NCI-H1417 treated with DMSO at 0.1 percent for 48 hours (cell line): Measurements from ENCODE around the gene SLC40A1.

Source experiments
- DNase-seq: peaks from one replicate; lab custom pipeline; 2025; lab: John Stamatoyannopoulos, UW

The SLC40A1 gene

DNA sequence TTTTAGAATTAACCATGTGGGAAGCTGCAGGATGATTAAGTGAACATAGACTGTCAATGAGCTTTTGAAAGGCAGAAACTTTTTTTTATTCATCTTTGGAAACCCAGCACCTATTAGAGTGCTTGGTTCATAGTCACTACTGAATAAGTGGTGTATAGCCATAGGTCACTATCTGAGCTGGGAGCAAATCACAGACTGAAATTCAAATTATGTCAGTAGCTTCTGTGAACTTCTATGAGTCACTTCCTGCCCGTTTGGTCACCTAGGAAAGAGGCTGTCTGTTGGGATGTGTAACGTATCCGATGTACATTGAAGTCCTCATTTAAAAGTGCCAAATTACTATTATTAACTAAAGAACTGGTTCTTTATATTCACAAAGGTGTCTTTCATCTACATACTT, 20.5 kb upstream of the SLC40A1 start:
- DNase-seq: no peak

GRCh38 chr2:189599245-189599644, 18.7 kb upstream of the SLC40A1 start:
- DNase-seq: no peak

- no peak for DNase-seq
These were observed 14.8 kb upstream of the SLC40A1 start for GRCh38 chr2:189595417-189595816.

DNA sequence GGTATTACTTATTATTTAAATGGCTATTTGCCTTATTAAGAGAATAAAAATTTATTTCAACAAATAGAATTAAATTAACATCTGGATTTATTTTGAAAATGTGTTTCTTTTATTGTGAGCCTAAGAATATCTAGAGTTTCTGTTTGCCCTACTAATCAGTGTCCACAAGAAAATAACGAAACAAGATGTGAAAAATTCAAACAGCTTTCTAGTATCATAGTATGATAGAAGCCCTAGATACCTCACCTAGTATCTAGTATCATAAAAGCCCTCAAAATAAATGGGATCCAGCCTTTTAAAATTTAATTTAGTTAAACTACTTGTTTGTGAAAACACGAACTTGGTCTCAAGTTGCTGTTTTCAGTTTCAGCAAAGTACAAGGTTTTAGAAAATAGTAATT, 13.7 kb upstream of the SLC40A1 start:
- no peak for DNase-seq

DNA sequence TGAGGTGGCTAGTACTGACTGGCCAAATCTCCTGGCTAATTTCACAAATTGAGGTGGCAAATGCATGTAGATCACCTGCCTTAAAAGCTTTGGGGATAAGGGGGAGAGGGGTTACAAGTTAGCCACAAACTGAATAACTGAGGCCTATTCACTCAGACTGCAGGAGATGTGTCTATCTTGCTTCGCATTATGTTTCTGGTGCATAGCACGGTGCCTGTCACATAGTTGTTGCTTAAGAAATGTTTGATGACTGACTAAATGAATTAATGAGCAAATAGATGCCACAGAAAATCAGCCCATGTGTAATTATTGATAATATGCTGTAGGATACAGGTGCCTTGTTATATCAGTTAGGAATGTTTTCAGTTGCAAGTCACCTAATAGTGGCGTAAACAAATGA, 12.5 kb upstream of the SLC40A1 start:
- DNase-seq: no peak

- DNase-seq: no peak
These were observed 11.9 kb upstream of the SLC40A1 start for GRCh38 chr2:189592353-189592984.

GRCh38 chr2:189587780-189588179, 7.2 kb upstream of the SLC40A1 start:
- no peak for DNase-seq

DNA sequence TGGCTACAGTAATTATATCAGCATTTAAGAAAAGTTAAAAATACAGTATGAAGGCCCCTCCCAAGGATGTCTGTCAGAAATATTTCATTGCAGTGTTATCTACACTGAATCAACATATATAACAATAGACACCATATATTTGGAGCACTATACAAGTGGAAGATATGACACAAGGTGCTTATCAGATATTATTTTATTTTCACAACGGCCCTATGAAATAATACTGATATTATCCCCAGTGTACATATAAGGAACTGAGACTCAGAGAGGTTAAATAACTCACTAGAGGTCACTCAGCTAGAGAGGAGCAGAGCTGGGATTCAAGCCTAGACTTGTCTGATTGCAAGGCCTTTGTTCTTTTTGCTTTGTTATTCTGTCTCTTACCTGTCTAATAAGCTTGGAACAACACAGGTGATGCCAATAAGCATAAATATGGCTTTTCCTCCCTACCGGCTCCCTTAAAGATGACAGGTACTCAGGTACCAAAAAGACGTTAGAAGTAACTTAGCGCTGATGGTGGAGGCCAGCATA, 4.7 kb upstream of the SLC40A1 start:
- no peak for DNase-seq

GRCh38 chr2:189584686-189585085, 4.1 kb upstream of the SLC40A1 start:
- no peak for DNase-seq

- DNase-seq: no peak
These were observed 2.9 kb upstream of the SLC40A1 start for GRCh38 chr2:189583227-189584198.

DNA sequence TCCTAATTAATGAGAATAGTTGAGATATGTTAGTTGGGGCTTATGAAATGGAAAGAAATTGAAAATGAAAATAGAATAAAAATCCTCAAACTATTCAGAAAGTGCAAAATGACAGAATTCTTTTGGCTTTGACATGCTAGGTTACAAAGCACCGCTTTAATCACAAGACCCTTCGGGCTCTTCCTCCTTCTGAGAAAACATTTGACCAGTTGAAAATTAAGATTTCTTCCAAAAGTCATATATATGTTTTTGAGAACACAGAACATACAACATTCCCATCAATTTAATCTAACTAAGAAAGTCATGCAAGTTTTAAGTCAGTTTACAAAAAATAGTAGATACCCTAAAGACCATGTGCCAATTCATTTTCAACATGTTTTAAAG, 2.2 kb upstream of the SLC40A1 start:
- DNase-seq: no peak

DNA sequence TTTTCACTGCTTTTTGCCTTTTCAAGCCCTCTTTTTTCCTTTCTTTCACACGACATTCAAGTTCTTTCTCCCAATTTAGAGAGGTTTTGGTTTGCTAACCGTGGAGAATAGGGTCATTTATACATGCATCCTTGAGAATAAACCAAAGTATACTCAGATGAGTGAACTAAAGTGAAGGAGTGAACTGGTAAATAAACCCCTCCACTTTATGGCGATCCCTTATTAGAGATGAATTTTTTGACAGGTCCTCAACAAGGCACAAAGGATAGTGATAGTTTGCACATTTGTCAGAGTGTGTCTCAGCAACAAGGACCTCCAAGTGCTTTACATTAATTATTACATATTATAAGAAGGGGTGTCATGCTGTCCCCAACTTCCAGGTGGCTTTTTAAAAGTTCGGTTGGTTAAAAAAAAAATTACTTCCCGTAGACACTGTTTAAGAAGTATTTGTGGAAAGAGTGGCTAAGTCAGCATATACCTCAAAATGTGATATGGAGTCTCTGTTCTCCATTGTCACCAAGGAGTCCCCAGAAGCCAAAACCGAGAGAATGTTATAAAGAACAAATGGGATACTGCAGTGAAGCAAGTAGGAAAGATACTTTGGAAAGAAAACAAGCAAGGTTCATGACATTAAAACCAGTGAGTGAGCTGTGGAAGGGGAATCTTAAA, 1.7 kb upstream of the SLC40A1 start:
- DNase-seq: no peak

- no peak for DNase-seq
These were observed 961 bp upstream of the SLC40A1 start for GRCh38 chr2:189581354-189582139.

GRCh38 chr2:189580241-189580651, 340 bp downstream of the SLC40A1 start:
- peak; percentile 43 for DNase-seq

DNA sequence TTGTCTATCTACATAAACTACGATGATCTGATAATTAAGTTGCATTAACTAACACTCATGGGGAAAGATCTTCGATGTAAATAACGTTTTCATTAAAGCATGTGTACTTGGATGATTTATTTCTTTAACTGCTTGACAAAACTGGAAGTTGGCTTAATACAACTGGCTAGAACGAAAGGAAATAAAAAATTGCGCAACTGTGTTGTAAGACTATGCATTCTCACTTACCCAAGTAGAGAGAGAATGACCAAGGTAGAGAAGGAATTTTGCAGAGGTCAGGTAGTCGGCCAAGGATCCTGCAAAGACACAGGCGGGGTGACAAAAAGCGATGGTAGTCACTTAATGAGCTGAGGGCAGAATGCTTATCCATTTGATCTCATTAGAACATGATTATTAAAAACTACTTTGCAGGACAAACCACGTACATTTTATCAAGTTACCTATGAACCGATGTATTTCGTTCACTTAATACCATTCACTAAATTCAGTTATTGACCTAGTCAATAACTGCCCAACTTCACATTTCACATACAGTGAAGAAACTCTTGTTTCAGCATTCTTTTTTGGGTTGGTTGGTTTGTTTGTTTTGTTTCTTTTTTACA, 900 bp downstream of the SLC40A1 start:
- no peak for DNase-seq

- no peak for DNase-seq
These were observed 2.2 kb downstream of the SLC40A1 start for GRCh38 chr2:189578272-189578950.

DNA sequence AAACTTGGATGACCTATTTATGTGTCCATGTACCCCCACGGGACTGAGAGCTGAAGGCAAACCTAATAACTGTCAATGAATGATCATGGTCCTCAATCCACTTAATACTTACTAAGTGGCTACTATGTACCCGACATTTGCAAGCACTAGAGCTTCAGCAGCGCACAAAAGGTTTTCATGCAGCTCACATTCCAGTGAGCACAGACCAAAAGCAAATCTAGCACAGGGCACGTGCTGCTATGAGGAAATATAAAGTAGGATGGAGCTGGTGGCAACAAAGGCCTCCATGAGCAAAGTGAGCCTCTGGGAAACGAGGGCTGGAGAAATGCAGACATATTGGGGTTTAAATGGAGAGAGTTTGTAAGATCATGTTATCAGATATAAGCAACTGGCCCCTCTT, 3.5 kb downstream of the SLC40A1 start:
- no peak for DNase-seq

DNA sequence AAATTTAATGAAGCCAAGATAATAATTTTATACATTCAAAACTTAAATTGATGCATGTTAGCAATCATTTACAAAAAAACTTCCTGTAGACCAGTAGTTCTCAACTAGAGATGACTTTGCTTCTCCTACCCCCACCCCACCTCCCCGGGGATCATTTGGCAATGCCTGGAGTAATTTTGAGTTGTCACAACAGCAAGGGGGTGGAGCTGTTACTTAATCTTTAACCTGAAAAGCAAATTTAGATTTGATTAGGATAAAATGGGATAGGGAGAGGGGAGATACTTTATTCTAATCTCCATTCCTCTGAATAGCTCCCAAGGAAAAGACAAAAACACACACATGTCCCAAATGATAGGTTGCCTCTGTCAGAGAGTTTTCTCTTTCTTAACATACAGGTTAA, 4.2 kb downstream of the SLC40A1 start:
- DNase-seq: no peak

GRCh38 chr2:189574793-189575475, 5.7 kb downstream of the SLC40A1 start:
- DNase-seq: no peak

DNA sequence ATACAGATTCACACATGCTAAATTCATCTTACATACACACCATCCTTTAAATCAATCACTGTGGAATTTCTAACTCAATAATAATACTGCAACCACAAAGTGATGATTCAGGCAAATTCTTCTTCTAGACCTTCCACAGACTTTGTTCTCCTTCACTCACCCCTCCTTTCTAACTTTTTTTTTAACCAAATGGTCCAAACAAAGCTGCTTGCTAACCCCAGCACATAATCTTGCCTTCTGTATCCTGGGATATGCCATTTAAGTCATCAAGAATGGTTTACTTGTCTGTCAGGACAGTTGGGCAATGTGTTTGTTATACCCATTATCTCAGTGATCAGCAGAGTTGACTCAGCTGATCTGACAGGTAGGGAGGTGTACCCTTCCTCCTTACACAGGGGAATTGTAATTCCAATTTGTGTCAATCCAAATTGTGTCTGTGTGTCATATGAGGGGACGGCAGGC, 10.0 kb downstream of the SLC40A1 start:
- DNase-seq: no peak
